SHP77 (cell line): ENCODE data around the gene MYT1.
"Not testable (repeated sequence)": the region's sequence is repeated elsewhere in the genome, so short reads cannot be mapped to it uniquely, and the experiment has no call there.

Experiments used
- DNase-seq, 2 experiments: peaks; one replicate each; lab custom pipeline; 2025; lab: John Stamatoyannopoulos, UW

The MYT1 gene

GRCh38 chr20:64164123-64164836 lies at the start of gene MYT1:
MYT1 (plus strand) TSS chr20:64164452; CDS start chr20:64198862, 34,410 bp downstream.
- peak; percentile 89 to 90 for DNase-seq

- no peak for DNase-seq
These were observed 48.9 kb upstream of the MYT1 start for GRCh38 chr20:64115171-64115911.

GRCh38 chr20:64116016-64116415 lies 48.2 kb upstream of the MYT1 start:
- no peak for DNase-seq

- no peak for DNase-seq
These were observed 47.5 kb upstream of the MYT1 start for GRCh38 chr20:64116541-64117431.

GRCh38 chr20:64117432-64117777 lies 46.8 kb upstream of the MYT1 start:
- not testable (repeated sequence) for DNase-seq

- no peak for DNase-seq
These were observed 45.0 kb upstream of the MYT1 start for GRCh38 chr20:64119301-64119680.

- DNase-seq: no peak
These were observed 44.4 kb upstream of the MYT1 start for GRCh38 chr20:64119681-64120341.

GRCh38 chr20:64121586-64121985 lies 42.7 kb upstream of the MYT1 start:
- DNase-seq: no peak

GRCh38 chr20:64122927-64123326 lies 41.3 kb upstream of the MYT1 start:
- DNase-seq: not testable (repeated sequence)

GRCh38 chr20:64123517-64123916 lies 40.7 kb upstream of the MYT1 start:
- not testable (repeated sequence) for DNase-seq

- DNase-seq: no peak
These were observed 35.0 kb upstream of the MYT1 start for GRCh38 chr20:64129146-64129782.

GRCh38 chr20:64130271-64130670 lies 34.0 kb upstream of the MYT1 start:
- no peak for DNase-seq

GRCh38 chr20:64130876-64131275 lies 33.4 kb upstream of the MYT1 start:
- DNase-seq: no peak

GRCh38 chr20:64131406-64131805 lies 32.8 kb upstream of the MYT1 start:
- peak; percentile 71 to 86 for DNase-seq

- DNase-seq: peak in 1 of 2 experiments; percentile 32
These were observed 30.3 kb upstream of the MYT1 start for GRCh38 chr20:64133951-64134407.

GRCh38 chr20:64134744-64135143 lies 29.5 kb upstream of the MYT1 start:
- DNase-seq: not testable (repeated sequence)

- DNase-seq: no peak
These were observed 28.1 kb upstream of the MYT1 start for GRCh38 chr20:64136004-64136710.

- DNase-seq: no peak
These were observed 26.6 kb upstream of the MYT1 start for GRCh38 chr20:64137598-64138031.

- DNase-seq: no peak
These were observed 25.9 kb upstream of the MYT1 start for GRCh38 chr20:64138276-64138815.
